OCI-LY1 (cell line): Measurements from ENCODE around the gene NFX1.

Source experiments
- H2AFZ ChIP-seq: fragments of 200-600 bp; sonication (generic), shearing (Covaris generic); 2 replicates; pipeline ENCODE4 v1.6.0; 2014; ENCODE audit warnings: antibody characterized with exemption, mild to moderate bottlenecking, low read length
- H3F3A ChIP-seq: fragments of 200-600 bp; sonication (generic), shearing (Covaris generic); 2 replicates; pipeline ENCODE4 v1.6.0; 2014; ENCODE audit warnings: mild to moderate bottlenecking, antibody characterized with exemption, low read length, moderate library complexity; ENCODE audit not compliant: insufficient read depth
- H3K27ac ChIP-seq: fragments of 200-600 bp; sonication (generic); 2 replicates; pipeline ENCODE4 v1.5.1; 2014; ENCODE audit warnings: low read length, mixed run types, mild to moderate bottlenecking, low read depth; ENCODE audit not compliant: poor library complexity, severe bottlenecking
- H3K27me3 ChIP-seq: fragments of 200-600 bp; sonication (generic); 2 replicates; pipeline ENCODE4 v1.6.0; 2014; ENCODE audit warnings: antibody characterized with exemption, mild to moderate bottlenecking, low read length, moderate library complexity; ENCODE audit not compliant: insufficient read depth
- H3K36me3 ChIP-seq: fragments of 200-600 bp; sonication (generic); 2 replicates; pipeline ENCODE4 v1.6.1; 2014; ENCODE audit warnings: mild to moderate bottlenecking, antibody characterized with exemption, low read length, moderate library complexity, mixed read lengths; ENCODE audit not compliant: insufficient read depth
- H3K4me1 ChIP-seq: fragments of 200-600 bp; sonication (generic); 2 replicates; pipeline ENCODE4 v1.5.1; 2014; ENCODE audit warnings: mild to moderate bottlenecking, low read length, moderate library complexity; ENCODE audit not compliant: insufficient read depth, severe bottlenecking
- H3K4me2 ChIP-seq: fragments of 200-600 bp; sonication (generic), shearing (Covaris generic); 2 replicates; pipeline ENCODE4 v1.6.1; 2014; ENCODE audit warnings: low read length
- H3K4me3 ChIP-seq: fragments of 200-600 bp; sonication (generic); 2 replicates; pipeline ENCODE4 v1.5.1; 2014; ENCODE audit warnings: low read length, low read depth, mild to moderate bottlenecking, mixed read lengths; ENCODE audit not compliant: poor library complexity, severe bottlenecking
- H3K79me2 ChIP-seq: fragments of 200-600 bp; shearing (Covaris generic); 2 replicates; pipeline ENCODE4 v1.6.1; 2016; ENCODE audit warnings: mixed run types, low read length, mixed read lengths; ENCODE audit not compliant: insufficient read depth
- H3K9ac ChIP-seq: fragments of 200-600 bp; sonication (generic), shearing (Covaris generic); 2 replicates; pipeline ENCODE4 v1.6.1; 2014; ENCODE audit warnings: mild to moderate bottlenecking, low read length, mixed read lengths
- H3K9me2 ChIP-seq: fragments of 200-600 bp; sonication (generic), shearing (Covaris generic); 2 replicates; pipeline ENCODE4 v1.6.1; 2014; ENCODE audit warnings: low read depth, mild to moderate bottlenecking, low read length, mixed read lengths
- H3K9me3 ChIP-seq: fragments of 200-600 bp; shearing (Covaris generic); 2 replicates; pipeline ENCODE4 v1.6.1; 2014; ENCODE audit warnings: low read length, mixed read lengths
- H4K20me1 ChIP-seq: fragments of 200-600 bp; sonication (generic), shearing (Covaris generic); 2 replicates; pipeline ENCODE4 v1.6.0; 2016; ENCODE audit warnings: mild to moderate bottlenecking, low read length; ENCODE audit not compliant: insufficient read depth
- CTCF ChIP-seq: fragments of 200-600 bp; sonication (generic), shearing (Covaris generic); IDR thresholded peaks from 2 replicates; pipeline ENCODE4 v1.5.1; 2017; ENCODE audit warnings: mild to moderate bottlenecking, antibody characterized with exemption, low read length, moderate library complexity, mixed read lengths
- EZH2 ChIP-seq: fragments of 200-600 bp; sonication (generic), shearing (Covaris generic); IDR thresholded peaks from 2 replicates; pipeline ENCODE4 v1.8.0; 2017; ENCODE audit warnings: borderline replicate concordance, mixed run types, mild to moderate bottlenecking, antibody characterized with exemption, low read length, moderate library complexity, mixed read lengths

Gene NFX1

GRCh38 chr9:33374190-33374589, 83.9 kb downstream of the NFX1 start:
- Histone ChIP-seq H2AFZ (no peak overlapping the region), H3K9me3 (no peaks in the 10 kb centered on the region), H3K4me2 (no peak overlapping the region), H3K4me1 (no peaks in the 10 kb centered on the region), H3K36me3 (peaks cover 28% of the 10 kb centered on the region), H3K9me2 (no peaks in the 10 kb centered on the region), H3K9ac (no peak overlapping the region), H3K4me3 (no peak overlapping the region), H3K79me2 (no peaks in the 10 kb centered on the region), H3K27me3 (no peaks in the 10 kb centered on the region), H3F3A (no peaks in the 10 kb centered on the region), H3K27ac (no peak overlapping the region), H4K20me1 (no peaks in the 10 kb centered on the region)
- no peak for TF ChIP-seq CTCF

DNA sequence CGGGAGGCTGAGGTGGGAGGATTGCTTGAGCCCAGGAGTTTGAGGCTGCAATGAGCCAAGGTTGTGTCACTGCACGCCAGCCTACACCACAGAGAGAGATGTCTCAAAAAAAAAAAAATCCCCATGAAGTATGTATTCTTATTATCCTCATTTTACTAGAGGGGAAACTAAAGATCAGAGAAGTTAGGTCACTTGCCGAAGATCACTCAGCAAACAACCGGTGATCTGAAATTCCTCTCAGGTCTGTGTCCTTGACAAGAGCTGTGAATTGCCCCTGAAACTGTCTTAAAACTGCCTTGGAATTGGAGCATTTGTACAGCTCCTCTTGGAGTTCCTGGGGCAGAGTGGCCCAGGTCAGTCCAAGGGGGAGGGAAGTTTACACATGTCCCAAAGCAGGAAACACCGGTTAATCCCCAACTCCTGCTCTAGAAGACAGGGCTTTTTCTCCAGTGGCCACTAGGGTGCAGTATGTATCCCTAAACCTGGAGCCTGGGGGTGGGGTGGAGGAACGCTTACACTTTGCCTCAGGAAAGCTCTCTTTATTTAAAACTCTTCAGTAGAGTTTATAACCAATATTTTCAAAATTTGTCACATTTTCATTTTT, 84.4 kb downstream of the NFX1 start:
- H3K79me2 ChIP-seq, result no peaks in the 10 kb centered on the region
- peaks cover 22% of the 10 kb centered on the region for H3K36me3 ChIP-seq
- no peak overlapping the region for H3K4me3 ChIP-seq
- no peaks in the 10 kb centered on the region for H3K9me3 ChIP-seq
- H3K27ac ChIP-seq, result no peak overlapping the region
- no peak overlapping the region for H2AFZ ChIP-seq
- H3F3A ChIP-seq, result no peaks in the 10 kb centered on the region
- no peak overlapping the region for H3K4me2 ChIP-seq
- H3K4me1 ChIP-seq, result no peaks in the 10 kb centered on the region
- TF ChIP-seq CTCF, result peak; percentile 86
- no peak for TF ChIP-seq EZH2
- H4K20me1 ChIP-seq, result no peaks in the 10 kb centered on the region
- no peak overlapping the region for H3K9ac ChIP-seq
- no peaks in the 10 kb centered on the region for H3K27me3 ChIP-seq
- H3K9me2 ChIP-seq, result no peaks in the 10 kb centered on the region

DNA sequence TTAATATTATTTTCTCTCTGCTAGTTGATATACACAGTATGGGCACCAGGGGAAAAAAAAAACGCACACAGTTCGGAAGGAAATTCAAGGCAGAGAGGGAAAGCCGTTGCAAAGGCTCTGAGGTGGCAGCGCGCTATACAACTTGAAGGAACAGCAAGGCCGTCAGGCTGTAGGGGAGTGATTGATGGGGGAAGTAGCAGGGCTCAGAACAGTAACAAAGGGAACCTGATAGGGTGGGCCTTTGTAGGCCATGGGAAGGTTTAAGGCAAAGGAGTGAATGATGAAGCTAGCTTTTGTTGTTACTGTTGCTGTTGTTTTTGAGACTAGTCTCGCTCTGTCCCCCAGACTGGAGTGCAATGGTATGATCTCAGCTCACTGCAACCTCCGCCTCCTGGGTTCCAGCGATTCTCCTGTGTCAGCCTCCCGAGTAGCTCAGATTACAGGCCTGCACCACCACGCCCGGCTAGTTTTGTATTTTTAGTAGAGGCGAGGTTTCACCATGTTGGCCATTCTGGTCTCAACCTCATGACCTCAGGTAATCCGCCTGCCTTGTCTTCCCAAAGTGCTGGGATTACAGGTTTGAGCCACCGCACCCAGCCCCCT, 85.0 kb downstream of the NFX1 start:
- Histone ChIP-seq H3K36me3 (peaks cover 16% of the 10 kb centered on the region), H3K4me2 (no peak overlapping the region), H3K9ac (no peak overlapping the region), H3K9me3 (no peaks in the 10 kb centered on the region), H3K9me2 (no peaks in the 10 kb centered on the region), H3K27me3 (no peaks in the 10 kb centered on the region), H3K4me1 (no peaks in the 10 kb centered on the region), H4K20me1 (no peaks in the 10 kb centered on the region), H3F3A (no peaks in the 10 kb centered on the region), H3K4me3 (no peak overlapping the region), H3K27ac (no peak overlapping the region), H2AFZ (no peak overlapping the region), H3K79me2 (no peaks in the 10 kb centered on the region)
- TF ChIP-seq EZH2, result no peak
- no peak for TF ChIP-seq CTCF
